GM20000 (cell line): Measurements from ENCODE around the gene PPL.

Experiments used
- DNase-seq: peaks from one replicate; pipeline ENCODE4 v3.0.0; 2012; ENCODE audit warnings: low spot score
- TF ChIP-seq, protein P1 (sequence below): IDR thresholded peaks from 2 replicates; pipeline ENCODE4 v1.5.1; 2012; ENCODE audit warnings: mild to moderate bottlenecking, control low read depth; ENCODE audit errors: extremely low read depth, missing control alignments

Gene PPL

DNA sequence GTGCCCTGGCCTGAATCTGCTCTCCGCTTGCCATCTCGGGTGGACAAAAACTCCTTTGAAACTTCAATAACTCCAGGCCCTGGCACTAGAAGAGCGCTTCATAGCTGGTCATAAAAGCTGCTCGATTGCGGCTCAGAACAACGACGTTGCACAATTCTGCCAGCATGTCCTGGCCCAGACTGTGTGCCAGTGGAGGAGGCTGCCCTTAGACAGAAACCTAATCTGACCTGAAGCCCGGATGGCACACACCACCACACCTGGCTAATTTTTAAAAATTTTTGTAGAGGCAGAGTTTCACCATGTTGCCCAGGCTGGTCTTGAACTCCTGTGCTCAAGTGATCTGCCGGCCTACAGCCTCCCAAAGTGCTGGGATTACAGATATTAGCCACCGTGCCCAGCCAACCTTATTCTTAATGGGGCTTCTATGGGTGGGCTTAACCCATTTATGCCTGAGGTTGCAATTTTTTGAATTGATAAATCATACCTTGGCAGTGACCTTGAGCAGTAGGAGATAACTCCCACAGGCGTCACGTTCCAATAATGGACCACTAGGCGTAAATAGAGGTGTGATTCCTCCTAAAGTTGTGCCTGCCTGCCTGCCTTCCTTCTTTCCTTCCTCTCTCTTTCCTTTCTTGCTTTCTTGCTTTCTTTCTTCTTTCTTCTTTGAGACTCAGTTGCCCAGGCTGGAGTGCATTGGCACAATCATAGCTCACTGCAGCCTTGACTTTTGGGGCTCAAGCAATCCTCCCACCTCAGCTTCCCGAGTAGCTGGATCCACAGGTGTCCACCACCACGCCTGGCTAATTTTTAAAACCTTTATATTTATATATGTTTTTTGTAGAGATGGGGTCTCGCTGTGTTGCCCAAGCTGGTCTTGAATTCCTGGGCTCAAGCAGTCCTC, 1.1 kb upstream of the PPL start:
- TF ChIP-seq, protein P1, sequence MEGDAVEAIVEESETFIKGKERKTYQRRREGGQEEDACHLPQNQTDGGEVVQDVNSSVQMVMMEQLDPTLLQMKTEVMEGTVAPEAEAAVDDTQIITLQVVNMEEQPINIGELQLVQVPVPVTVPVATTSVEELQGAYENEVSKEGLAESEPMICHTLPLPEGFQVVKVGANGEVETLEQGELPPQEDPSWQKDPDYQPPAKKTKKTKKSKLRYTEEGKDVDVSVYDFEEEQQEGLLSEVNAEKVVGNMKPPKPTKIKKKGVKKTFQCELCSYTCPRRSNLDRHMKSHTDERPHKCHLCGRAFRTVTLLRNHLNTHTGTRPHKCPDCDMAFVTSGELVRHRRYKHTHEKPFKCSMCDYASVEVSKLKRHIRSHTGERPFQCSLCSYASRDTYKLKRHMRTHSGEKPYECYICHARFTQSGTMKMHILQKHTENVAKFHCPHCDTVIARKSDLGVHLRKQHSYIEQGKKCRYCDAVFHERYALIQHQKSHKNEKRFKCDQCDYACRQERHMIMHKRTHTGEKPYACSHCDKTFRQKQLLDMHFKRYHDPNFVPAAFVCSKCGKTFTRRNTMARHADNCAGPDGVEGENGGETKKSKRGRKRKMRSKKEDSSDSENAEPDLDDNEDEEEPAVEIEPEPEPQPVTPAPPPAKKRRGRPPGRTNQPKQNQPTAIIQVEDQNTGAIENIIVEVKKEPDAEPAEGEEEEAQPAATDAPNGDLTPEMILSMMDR: no peak
- DNase-seq: no peak

DNA sequence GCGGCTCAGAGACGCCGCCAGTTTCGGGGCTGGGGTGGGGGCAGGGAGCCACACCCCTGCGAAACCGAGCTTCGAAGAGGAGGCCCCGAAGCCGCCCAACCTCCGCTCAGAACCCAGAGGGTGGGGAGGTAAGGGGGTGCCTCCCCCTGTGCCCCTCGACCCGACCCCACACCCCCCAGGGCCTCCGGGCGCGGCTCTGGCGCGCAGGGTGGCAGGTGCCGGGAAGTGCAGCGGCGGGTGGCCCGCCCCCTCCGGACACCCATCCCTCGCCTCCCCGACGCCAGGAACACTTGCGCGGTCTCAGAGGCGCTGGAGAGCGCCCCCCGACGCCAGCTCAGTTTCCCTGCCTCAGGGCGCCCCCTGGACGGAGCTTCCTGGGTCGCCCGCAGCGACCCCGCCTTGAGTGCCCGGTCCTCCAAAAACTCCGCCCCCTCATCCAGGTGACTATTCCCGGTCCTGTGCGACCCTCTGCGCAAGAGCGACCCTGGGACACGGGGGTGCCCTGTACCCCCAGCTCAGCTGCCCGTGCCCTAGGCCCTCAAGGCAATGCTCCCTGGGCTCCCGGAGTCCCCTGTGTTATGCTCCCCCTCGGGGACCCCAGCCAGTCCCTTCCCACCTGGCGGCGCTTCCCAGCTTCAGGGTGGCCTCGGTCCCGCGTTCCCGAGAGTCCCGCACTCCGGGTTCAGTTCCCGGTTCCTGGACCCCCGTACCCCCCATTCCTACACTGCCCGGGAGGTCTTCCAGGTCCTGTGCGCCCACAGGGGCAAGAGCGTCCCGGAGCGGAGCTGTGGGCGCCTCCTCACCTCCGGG, 562 bp downstream of the PPL start:
- TF ChIP-seq, protein P1: no peak
- DNase-seq: peak; percentile 42

DNA sequence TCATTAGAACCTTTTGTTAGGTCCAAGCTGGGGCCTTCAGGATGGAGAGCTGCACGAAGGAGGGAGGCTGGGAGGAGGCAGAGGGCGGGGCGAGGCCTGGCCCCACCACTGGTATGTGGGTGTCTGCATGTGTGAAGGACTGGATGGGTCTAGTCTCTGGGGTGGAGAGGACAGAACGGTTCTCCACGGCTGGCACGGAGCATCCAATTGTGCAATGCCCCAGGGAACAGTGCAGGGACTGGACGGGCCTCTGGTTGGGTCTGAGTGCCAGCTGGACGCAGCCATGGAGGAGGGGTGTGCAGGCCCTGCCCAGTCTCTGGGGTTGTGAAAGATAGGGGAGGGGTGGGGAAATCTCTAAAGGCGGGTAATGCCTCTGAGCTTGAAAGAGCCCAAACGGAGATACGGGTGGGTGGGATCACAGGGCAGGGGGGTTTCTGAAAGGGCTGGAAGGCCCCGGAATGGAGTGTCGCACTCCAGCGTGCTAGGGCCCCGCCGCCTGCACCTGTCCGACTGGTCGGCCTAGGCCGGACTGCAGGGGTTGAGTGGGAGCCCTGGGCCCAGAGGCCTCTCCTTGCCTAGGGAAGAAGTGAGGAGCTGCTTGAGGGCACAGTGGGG, 1.6 kb downstream of the PPL start:
- TF ChIP-seq, protein P1: no peak
- DNase-seq: no peak

DNA sequence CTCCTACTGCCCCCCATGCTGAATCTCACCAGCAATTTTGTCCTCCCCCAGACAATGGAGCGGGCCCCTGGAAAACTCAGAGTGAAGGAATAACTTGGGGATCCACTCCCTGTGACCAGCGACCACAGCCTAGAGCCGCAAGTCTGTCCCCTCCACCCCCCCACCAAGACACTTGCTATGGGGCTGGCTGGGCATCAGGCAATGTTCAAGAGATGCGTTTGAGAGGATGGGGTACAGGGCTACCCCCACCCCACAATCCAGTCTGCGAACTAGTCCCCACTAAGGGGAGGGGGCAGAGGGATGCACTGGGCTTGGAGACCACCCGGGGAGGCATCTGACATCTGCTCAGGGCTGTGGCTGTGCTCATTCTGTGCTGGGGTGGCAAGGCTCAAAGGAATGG, 2.4 kb downstream of the PPL start:
- DNase-seq: no peak

DNA sequence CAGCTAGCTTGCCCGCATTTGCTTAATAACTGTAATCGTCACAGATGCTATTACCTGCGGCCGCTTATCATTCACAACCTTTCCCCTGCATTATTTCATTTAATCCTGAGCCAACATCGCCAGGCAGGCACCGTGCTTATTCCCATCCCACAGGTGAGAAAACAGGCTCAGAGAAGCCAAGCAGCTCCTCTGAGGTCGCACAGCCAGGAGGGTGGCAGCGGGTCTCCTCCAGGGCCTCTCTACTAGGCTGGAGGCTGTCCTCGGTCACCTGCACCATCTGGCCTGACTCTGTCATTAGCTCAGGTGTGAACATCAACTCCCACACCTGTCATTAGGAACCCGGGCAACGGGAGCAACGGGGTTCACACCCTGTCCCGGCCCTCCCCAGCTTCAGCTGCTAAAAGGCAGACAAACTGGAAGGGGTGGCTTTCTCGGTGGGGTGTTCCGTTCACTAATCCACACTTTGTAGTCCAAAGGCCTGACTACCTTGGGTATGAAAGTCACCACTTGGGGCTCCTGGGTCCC, 3.0 kb downstream of the PPL start:
- TF ChIP-seq, protein P1: no peak
- no peak for DNase-seq

More for the DNA sequence above, 2.4 kb downstream of the PPL start:
- TF ChIP-seq, protein P1: no peak

DNA sequence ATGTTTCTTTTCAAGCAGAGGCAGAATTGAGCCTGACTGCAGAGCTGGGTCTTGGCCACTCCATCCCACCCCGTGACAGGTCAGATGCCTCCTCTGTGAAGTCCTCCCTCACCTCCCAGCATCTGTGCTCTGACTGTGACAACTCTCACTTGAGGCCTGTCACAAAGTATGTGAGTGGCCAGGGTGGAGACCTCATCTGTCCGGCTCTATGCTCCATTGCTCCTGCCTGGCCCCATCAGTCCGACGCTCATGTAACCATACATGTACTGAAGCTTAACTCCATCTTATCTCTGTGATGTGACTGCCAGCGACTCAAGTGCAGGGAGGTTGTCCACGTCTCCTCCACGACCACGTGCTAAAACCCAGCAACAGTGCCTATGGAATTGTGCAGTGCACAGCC, 3.5 kb downstream of the PPL start:
- DNase-seq: no peak
- TF ChIP-seq, protein P1: no peak
